ENCODE data around the gene CHST3.

CHST3 gene

DNA sequence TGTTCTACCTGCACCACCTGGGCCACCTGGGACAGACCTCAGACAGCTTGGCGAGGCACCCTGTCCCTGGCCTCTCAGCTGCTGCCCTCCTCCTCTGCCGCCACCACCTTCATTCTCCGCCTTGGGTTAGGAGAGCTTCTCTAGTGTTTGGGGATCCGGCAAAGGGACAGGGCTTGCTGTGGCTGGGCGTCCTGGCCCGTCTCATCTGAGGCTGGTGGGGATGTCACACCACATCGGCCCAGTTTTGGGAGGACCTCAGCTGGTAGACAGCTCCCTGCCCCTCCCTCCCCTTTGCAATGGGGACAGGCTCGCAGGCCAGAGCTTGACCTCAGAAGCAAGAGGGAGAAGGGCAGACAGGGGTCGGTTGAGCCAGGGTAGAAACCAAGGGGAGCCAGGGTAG lies 97.7 kb downstream of the CHST3 start:
- TF ChIP-seq, protein P1, sequence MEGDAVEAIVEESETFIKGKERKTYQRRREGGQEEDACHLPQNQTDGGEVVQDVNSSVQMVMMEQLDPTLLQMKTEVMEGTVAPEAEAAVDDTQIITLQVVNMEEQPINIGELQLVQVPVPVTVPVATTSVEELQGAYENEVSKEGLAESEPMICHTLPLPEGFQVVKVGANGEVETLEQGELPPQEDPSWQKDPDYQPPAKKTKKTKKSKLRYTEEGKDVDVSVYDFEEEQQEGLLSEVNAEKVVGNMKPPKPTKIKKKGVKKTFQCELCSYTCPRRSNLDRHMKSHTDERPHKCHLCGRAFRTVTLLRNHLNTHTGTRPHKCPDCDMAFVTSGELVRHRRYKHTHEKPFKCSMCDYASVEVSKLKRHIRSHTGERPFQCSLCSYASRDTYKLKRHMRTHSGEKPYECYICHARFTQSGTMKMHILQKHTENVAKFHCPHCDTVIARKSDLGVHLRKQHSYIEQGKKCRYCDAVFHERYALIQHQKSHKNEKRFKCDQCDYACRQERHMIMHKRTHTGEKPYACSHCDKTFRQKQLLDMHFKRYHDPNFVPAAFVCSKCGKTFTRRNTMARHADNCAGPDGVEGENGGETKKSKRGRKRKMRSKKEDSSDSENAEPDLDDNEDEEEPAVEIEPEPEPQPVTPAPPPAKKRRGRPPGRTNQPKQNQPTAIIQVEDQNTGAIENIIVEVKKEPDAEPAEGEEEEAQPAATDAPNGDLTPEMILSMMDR (IDR thresholded peaks at IDR 0.05; ENCODE audit: borderline replicate concordance, control extremely low read depth, extremely low read depth, insufficient read depth, missing control alignments), result no peak
- in situ Hi-C loops (cut with MboI; ENCODE audit: low sequenced_read_pairs, unreplicated experiment), result no loop called here
- DNase-seq (ENCODE audit: low spot score), result no peak

DNA sequence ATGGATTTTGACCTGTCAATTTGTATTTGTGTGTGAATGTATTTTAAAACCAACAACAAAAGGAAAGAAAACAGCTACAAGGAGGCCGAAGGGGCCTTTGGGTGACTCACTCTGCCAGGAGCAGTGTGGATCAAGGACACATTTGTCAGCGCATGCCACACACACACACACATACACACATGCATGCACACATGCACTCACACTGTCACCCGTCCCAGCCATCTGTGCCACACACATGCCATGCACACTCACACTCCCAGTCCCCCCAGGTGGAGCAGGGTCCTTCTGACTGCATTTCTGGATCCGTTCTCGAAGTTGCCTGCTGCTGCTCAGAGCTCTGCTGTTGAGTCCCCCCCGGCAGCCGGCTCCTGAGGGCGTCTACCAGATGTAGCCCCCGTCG lies 98.2 kb downstream of the CHST3 start:
- TF ChIP-seq, protein P1 (IDR thresholded peaks at IDR 0.05; ENCODE audit: borderline replicate concordance, control extremely low read depth, extremely low read depth, insufficient read depth, missing control alignments), result no peak
- in situ Hi-C loops (cut with MboI; ENCODE audit: low sequenced_read_pairs, unreplicated experiment), result no loop called here
- no peak for DNase-seq (ENCODE audit: low spot score)

Measured in GM13976 (cell line).